NCI-H2227 (cell line): ENCODE measurements around the gene MAPKAP1.
A peak's percentile ranks its signal among the peaks of the same experiment; 100 is the strongest.
"Not testable (repeated sequence)": the region's sequence is repeated elsewhere in the genome, so short reads cannot be mapped to it uniquely, and the experiment has no call there.

Source experiments
- DNase-seq: peaks from one replicate; lab custom pipeline; 2025; ENCODE audit not compliant: unreplicated experiment; lab: John Stamatoyannopoulos, UW

The MAPKAP1 gene

DNA sequence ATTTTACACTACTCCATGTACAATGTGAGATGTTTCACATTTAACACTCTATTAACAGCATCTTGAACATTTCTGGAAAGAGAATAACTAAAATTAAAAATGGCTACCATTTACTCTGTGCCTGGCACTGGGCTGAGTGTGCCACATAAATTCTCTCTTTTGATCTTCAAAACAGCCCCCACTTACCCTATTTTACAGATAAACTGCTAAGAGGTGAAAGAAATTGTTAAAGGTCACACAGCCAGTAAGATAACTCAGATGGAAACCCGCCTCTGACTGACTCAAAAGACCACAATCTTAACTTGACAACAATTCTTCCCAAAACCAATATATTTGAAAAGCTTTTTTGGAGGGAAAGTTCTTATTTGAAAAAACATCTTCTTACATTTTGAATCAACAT lies 97.3 kb downstream of the MAPKAP1 start:
- no peak for DNase-seq

GRCh38 chr9:125608489-125609224 lies 98.4 kb downstream of the MAPKAP1 start:
- peak; percentile 13 for DNase-seq

DNA sequence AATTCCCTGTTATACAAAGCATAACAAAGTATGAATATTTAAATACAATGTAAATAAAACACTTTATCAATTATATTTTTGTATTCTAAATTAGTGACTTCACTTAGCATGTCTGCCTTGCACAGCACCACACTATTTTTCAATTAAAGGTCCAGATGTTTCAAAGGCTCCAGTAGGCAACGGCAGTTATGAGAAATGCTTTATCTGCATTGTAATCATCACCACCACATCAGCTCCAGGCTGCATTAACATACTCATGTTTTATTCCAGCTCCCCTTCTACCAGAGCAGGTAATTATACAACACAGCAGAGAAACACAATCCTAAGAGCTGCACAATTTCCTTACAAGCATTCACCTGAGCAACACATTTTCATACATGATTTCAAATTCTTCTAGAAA lies 102.8 kb downstream of the MAPKAP1 start:
- DNase-seq, result no peak

DNA sequence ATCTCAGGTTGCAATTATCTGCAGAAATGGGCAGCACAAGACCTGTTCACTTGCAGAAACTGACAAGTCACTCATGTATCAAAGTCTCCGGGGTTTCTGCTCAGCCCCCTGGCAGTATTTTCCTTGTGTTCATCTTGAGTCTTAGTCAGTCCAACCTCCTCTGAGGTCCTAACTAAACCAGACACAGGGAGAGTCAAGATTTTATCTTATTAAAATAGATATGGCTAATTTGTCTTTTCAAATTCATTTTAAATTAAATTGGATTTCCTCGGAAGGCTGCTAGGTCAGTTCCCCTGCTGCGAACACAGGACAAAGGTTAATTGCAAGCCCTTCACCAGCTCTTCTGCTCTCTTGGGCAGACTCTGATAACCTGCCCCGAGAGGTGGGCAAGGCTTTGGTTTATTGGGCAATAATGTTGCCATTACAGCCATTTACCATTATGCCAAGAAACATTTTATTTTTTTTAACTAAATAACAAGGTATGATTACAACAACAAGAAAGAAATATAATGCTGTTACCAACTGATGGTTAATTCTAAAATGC lies 103.5 kb downstream of the MAPKAP1 start:
- no peak for DNase-seq

DNA sequence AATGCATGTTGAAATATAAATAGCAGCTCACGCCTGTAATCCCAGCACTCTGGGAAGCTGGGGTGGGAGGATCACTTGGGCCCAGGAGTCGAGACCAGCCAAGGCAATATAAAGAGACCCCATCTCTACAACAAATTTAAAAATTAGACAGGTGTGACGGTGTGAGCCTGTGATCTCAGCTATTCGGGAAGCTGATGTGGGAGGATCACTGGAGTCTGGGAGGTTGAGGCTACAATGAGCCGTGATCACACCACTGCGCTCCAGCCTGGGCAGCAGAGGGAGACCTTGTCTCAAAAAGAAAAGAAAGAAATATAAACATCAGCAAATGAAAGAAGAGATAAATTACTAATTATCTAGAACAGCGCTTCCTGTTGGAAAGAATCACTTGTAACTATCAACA lies 105.0 kb downstream of the MAPKAP1 start:
- DNase-seq, result no peak

DNA sequence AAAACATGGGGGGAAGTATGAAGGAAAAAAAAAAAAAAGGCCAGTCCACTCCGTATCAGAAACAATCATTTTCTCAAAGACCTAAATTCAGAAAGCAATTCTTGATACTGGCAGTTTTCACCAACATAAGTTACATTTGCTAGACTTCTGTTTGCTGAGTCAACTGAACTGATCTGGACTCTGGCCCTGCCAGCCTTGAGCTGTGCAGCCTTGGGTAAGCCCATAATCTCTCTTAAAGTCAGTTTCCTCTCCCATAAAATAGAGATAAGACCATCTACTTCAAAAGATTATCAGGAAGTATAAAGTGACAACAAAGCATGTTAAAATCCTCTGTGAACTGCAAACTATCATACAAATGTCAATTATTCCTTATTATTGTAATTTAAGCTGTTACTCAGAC lies 106.8 kb downstream of the MAPKAP1 start:
- no peak for DNase-seq

DNA sequence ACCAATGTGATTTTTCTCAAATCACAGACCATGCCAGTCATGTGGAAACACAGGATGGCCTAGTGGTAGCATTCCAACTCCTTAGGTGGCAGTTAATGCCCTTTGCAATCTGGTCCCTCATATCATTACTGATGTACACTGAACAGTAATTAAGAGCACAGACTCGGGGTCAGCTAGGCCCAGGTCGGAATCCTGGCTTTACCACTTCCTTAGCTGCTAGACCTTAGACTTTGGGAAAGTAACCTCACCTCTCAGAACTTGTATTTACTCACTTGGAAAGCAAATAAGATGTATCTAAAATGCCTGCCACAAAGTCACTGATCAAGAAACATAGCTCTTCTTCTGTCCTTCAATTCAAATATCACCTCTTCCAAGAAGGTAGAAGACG lies 112.8 kb downstream of the MAPKAP1 start:
- no peak for DNase-seq

DNA sequence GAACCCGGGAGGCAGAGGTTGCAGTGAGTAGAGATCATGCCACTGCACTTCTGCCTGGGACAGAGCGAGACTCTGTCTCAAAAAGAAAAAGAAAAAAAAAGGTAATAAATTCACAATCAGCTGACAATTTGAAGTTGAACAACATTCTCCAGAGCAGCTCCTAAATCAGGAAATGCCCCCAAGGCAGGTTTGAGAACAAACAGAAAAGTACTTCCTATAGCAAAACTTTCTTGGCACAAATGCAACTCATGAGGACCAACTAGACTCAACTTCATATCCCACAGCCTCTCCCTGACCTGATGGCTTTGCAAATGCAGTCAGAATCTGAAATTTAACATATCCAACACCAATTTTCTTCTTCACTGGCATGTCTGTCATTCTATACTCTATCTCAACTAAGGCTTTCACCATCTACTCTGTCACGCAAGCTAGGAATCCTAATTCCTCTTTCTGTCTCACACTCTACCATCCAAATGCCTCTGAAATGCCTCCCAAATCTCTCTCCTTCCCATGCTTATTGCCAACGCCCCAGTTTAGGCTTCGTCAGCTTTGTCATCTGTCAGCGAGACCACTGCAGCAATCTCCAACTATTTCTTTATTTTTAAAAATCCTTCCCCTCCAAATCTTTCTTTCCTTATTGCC lies 113.3 kb downstream of the MAPKAP1 start:
- no peak for DNase-seq

GRCh38 chr9:125591888-125592287 lies 115.1 kb downstream of the MAPKAP1 start:
- DNase-seq, result no peak

GRCh38 chr9:125591245-125591644 lies 115.8 kb downstream of the MAPKAP1 start:
- no peak for DNase-seq

GRCh38 chr9:125589287-125589686 lies 117.7 kb downstream of the MAPKAP1 start:
- no peak for DNase-seq

- DNase-seq, result no peak
Measured at GRCh38 chr9:125587819-125588460, 119.1 kb downstream of the MAPKAP1 start.

GRCh38 chr9:125586172-125586511 lies 120.9 kb downstream of the MAPKAP1 start:
- no peak for DNase-seq

GRCh38 chr9:125585503-125586171 lies 121.4 kb downstream of the MAPKAP1 start:
- DNase-seq, result no peak

DNA sequence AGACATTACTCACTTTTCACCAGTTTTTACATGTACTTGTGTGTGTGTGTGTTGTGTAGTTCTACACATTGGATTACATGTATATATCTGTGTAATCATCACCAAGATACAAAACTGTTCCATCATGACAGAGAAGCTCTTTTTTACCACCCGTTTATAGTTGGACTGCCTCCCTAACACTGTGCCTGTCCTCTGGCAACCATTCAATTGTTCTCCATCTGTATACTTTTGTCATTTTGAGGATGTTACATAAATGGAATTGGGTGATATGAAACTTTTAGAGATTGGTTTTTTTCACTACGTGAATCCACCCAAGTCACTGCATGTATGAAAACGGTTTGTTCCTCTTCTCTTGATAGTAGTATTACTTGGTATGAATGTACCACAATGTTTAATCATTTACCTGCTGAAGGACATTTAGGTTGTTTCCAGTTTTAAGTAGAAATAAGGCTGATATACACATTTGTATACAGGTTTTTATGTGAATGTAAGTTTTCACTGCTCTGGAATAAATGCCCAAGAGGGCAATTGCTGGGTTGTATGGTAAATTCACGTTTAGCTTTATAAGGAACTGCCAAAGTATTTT lies 126.2 kb downstream of the MAPKAP1 start:
- no peak for DNase-seq

- DNase-seq, result no peak
Measured at GRCh38 chr9:125579030-125579932, 127.7 kb downstream of the MAPKAP1 start.

DNA sequence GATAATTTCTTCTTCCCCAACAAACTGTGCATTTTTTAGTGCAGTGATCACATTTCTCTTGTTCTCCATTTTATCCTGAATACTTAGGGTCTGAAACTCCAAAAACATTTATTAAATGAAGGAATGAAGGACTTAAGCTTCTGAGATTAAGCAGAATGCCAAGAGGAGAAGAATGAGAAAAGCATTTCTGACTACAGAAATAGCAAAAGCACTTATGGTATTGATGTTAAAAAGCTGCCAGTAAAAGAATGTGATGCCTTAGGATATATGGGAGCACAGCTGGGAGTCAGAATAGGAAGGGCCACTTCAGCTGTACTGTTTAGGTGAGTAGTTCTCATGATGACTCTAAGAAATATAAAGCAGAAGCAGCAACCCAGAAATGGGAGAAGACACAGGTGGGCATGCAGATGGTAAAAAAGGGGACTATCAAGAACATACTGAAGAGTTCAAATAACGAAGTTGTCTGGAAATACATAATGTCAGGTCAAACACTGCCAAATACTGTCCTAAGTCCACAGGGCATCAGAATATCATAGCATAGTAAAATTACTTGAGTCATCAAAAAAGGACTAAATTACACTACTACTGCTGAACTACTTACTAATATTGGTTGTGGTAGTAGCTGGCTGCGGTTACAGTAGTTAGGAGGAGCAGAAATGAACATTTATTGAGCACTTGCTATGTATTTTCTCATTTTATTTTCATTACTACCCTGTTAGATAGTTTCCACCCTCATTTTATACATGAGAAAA lies 132.7 kb downstream of the MAPKAP1 start:
- DNase-seq, result no peak

DNA sequence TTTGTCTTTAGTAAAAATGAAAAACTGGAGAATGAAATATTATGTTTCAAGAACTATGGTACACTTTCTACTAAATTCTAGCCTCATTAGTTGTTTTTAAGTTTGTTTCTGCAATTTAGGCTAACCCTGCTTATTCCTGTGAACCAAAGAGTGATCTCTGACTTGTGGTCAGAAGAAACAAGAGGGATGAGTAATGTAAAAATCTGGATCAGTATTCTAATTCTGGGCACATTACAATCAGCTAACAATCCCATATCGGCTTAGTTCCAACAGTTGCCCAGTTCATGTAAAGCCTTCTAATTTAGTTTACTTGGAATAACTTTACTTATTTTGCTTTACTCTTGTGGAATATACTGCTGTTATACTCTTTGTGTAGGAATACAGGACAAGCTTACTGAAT lies 134.5 kb downstream of the MAPKAP1 start:
- not testable (repeated sequence) for DNase-seq

DNA sequence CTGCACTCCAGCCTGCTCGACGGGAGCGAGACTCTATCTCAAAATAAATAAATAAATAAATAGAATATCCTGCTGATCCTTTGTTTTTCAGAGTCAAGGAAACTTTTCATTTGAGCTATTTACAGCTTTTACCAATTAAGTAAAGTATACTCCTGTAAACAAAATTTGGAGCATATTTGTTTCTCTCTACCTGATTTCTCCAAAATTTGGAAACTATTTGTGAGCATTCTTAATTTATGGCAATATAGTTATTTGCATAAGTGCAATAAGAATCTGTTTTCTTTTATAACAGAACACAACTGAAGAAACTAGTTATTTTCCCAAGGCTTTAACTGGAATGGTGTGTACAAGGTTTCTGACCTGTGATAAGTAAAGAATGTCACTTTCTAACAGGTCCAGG lies 135.2 kb downstream of the MAPKAP1 start:
- DNase-seq, result not testable (repeated sequence)
